Esophagus squamous epithelium (tissue), 4 donors: Measurements from ENCODE around the gene RIMS4.

Experiments
- POLR2A ChIP-seq, 4 donors: fragments of 450-650 bp; IDR thresholded peaks; one replicate each; pipeline ENCODE4 v1.6.1; 2017; ENCODE audit warnings: antibody characterized with exemption in 4 of 4, mild to moderate bottlenecking in 4 of 4, moderate library complexity in 3 of 4
- TF ChIP-seq, protein P1 (sequence below), 6 experiments: fragments of 450-650 bp in 4 of 6; fragments of 200-600 bp in 2 of 6; sonication (generic) in 2 of 6; IDR thresholded peaks; one replicate each; pipeline ENCODE4 v1.5.1; 2016 to 2019; ENCODE audit warnings: antibody characterized with exemption in 6 of 6, mild to moderate bottlenecking in 4 of 6, moderate library complexity in 4 of 6

DNA sequence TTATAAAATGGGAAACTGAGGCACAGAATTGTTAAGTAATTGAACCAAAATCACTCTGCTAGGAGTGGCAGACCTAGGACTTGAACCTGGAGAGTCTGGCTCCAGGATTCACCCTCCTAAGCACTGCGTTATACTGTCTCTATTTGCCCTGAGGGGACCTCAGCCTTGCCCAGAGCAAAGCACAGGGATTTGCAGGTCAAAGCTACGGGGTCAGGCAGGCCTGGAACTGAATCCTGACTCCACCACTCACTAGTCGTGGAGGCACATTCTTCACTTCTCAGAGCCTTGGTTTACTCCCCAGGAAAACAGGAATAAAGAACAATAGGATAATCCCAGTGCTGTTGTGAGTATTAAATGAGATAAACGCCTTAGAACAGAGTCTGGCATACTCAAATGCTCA is 45.3 kb downstream of the RIMS4 start:
- no peak for TF ChIP-seq POLR2A (IDR thresholded peaks at IDR 0.05)
- TF ChIP-seq, protein P1, sequence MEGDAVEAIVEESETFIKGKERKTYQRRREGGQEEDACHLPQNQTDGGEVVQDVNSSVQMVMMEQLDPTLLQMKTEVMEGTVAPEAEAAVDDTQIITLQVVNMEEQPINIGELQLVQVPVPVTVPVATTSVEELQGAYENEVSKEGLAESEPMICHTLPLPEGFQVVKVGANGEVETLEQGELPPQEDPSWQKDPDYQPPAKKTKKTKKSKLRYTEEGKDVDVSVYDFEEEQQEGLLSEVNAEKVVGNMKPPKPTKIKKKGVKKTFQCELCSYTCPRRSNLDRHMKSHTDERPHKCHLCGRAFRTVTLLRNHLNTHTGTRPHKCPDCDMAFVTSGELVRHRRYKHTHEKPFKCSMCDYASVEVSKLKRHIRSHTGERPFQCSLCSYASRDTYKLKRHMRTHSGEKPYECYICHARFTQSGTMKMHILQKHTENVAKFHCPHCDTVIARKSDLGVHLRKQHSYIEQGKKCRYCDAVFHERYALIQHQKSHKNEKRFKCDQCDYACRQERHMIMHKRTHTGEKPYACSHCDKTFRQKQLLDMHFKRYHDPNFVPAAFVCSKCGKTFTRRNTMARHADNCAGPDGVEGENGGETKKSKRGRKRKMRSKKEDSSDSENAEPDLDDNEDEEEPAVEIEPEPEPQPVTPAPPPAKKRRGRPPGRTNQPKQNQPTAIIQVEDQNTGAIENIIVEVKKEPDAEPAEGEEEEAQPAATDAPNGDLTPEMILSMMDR (IDR thresholded peaks at IDR 0.05), result no peak
